IMR-90 (cell line): Measurements from ENCODE around the gene MRM2.

Experiments
- CTCF ChIP-seq: conservative IDR thresholded peaks from 2 replicates; pipeline ENCODE4 v1.5.1; 2012; ENCODE audit warnings: mild to moderate bottlenecking, low read depth, low read length, improper control_type of control experiment
- MAZ ChIP-seq: IDR thresholded peaks from 2 replicates; pipeline ENCODE4 v1.6.1; 2012; ENCODE audit warnings: low read depth, mild to moderate bottlenecking, low read length, improper control_type of control experiment, moderate library complexity, borderline replicate concordance
- NFE2L2 ChIP-seq: fragments of 150-350 bp; IDR thresholded peaks from 2 replicates; pipeline ENCODE4 v1.6.1; 2016; ENCODE audit warnings: low read depth, mild to moderate bottlenecking, low read length
- POLR2A ChIP-seq: IDR thresholded peaks from 2 replicates; pipeline ENCODE4 v1.6.1; 2012; ENCODE audit warnings: mild to moderate bottlenecking, low read depth, low read length

GRCh38 chr7:2239242-2239641 lies 2.8 kb downstream of the MRM2 start:
- no peak for TF ChIP-seq CTCF
- no peak for TF ChIP-seq POLR2A
- no peak for TF ChIP-seq MAZ
- no peak for TF ChIP-seq NFE2L2
